HEK293 (cell line): ENCODE data around the gene ASIC4.

Experiments used
- BCL11A ChIP-seq: fragments of 450-650 bp; formaldehyde crosslinking; IDR thresholded peaks from 2 replicates; pipeline ENCODE4 v1.5.1; 2016; ENCODE audit warnings: low read depth, missing biosample characterization, missing genetic modification characterization
- EGR2 ChIP-seq: fragments of 450-650 bp; formaldehyde crosslinking; IDR thresholded peaks from 2 replicates; pipeline ENCODE4 v1.5.1; 2016; ENCODE audit warnings: low read depth, missing biosample characterization, missing genetic modification characterization
- FEZF1 ChIP-seq: fragments of 450-650 bp; formaldehyde crosslinking; IDR thresholded peaks from 2 replicates; pipeline ENCODE4 v1.5.1; 2016; ENCODE audit warnings: missing biosample characterization, missing genetic modification characterization
- GFI1B ChIP-seq: fragments of 450-650 bp; formaldehyde crosslinking; IDR thresholded peaks from 2 replicates; pipeline ENCODE4 v1.5.1; 2016; ENCODE audit warnings: missing biosample characterization, missing genetic modification characterization
- HOXA7 ChIP-seq: sonication (generic); formaldehyde crosslinking; IDR thresholded peaks from 2 replicates; pipeline ENCODE4 v1.8.1; 2022; ENCODE audit warnings: missing genetic modification reagents, borderline replicate concordance
- IKZF3 ChIP-seq: fragments of 450-650 bp; IDR thresholded peaks from 2 replicates; pipeline ENCODE4 v1.5.0; 2018; ENCODE audit warnings: missing biosample characterization, mild to moderate bottlenecking, missing genetic modification characterization, moderate library complexity
- KLF10 ChIP-seq: fragments of 450-650 bp; IDR thresholded peaks from 2 replicates; pipeline ENCODE4 v1.5.1; 2018; ENCODE audit warnings: missing biosample characterization, mild to moderate bottlenecking, missing genetic modification characterization
- KLF7 ChIP-seq: fragments of 450-650 bp; formaldehyde crosslinking; IDR thresholded peaks from 2 replicates; pipeline ENCODE4 v1.5.1; 2016; ENCODE audit warnings: missing biosample characterization, missing genetic modification characterization, borderline replicate concordance
- SP7 ChIP-seq: fragments of 450-650 bp; formaldehyde crosslinking; IDR thresholded peaks from 2 replicates; pipeline ENCODE4 v1.5.1; 2016; ENCODE audit warnings: missing biosample characterization, missing genetic modification characterization
- ZEB2 ChIP-seq: fragments of 450-650 bp; formaldehyde crosslinking; IDR thresholded peaks from 2 replicates; pipeline ENCODE4 v1.5.1; 2016; ENCODE audit warnings: missing biosample characterization, missing genetic modification characterization
- ZNF114 ChIP-seq: fragments of 450-650 bp; formaldehyde crosslinking; IDR thresholded peaks from 2 replicates; pipeline ENCODE4 v1.5.0; 2017; ENCODE audit warnings: missing biosample characterization, missing genetic modification characterization
- ZNF155 ChIP-seq: fragments of 450-650 bp; formaldehyde crosslinking; IDR thresholded peaks from 2 replicates; pipeline ENCODE4 v1.5.1; 2016; ENCODE audit warnings: missing biosample characterization, missing genetic modification characterization
- ZNF174 ChIP-seq: fragments of 450-650 bp; formaldehyde crosslinking; IDR thresholded peaks from 2 replicates; pipeline ENCODE4 v1.5.0; 2017; ENCODE audit warnings: missing biosample characterization, mild to moderate bottlenecking, missing genetic modification characterization
- ZNF239 ChIP-seq: fragments of 450-650 bp; formaldehyde crosslinking; IDR thresholded peaks from 2 replicates; pipeline ENCODE4 v1.5.1; 2016; ENCODE audit warnings: missing biosample characterization, missing genetic modification characterization
- ZNF292 ChIP-seq: fragments of 450-650 bp; formaldehyde crosslinking; IDR thresholded peaks from 2 replicates; pipeline ENCODE4 v1.5.1; 2016; ENCODE audit warnings: low read depth, missing biosample characterization, missing genetic modification characterization, borderline replicate concordance
- ZNF350 ChIP-seq: fragments of 450-650 bp; formaldehyde crosslinking; IDR thresholded peaks from 2 replicates; pipeline ENCODE4 v1.5.0; 2017; ENCODE audit warnings: missing biosample characterization, mild to moderate bottlenecking, missing genetic modification characterization
- ZNF366 ChIP-seq: fragments of 450-650 bp; formaldehyde crosslinking; conservative IDR thresholded peaks from 2 replicates; pipeline ENCODE4 v1.5.1; 2016; ENCODE audit warnings: missing biosample characterization, missing genetic modification characterization
- ZNF48 ChIP-seq: fragments of 450-650 bp; formaldehyde crosslinking; IDR thresholded peaks from 2 replicates; pipeline ENCODE4 v1.5.1; 2016; ENCODE audit warnings: missing biosample characterization, missing genetic modification characterization
- ZNF544 ChIP-seq: fragments of 450-650 bp; formaldehyde crosslinking; IDR thresholded peaks from 2 replicates; pipeline ENCODE4 v1.5.0; 2017; ENCODE audit warnings: missing biosample characterization, missing genetic modification characterization
- ZNF548 ChIP-seq: fragments of 450-650 bp; formaldehyde crosslinking; IDR thresholded peaks from 2 replicates; pipeline ENCODE4 v1.5.1; 2016; ENCODE audit warnings: missing biosample characterization, missing genetic modification characterization
- ZNF600 ChIP-seq: fragments of 450-650 bp; formaldehyde crosslinking; IDR thresholded peaks from 2 replicates; pipeline ENCODE4 v1.5.1; 2016; ENCODE audit warnings: missing biosample characterization, missing genetic modification characterization
- ZNF624 ChIP-seq: fragments of 450-650 bp; formaldehyde crosslinking; IDR thresholded peaks from 2 replicates; pipeline ENCODE4 v1.5.1; 2017; ENCODE audit warnings: missing biosample characterization, missing genetic modification characterization
- ZNF654 ChIP-seq: fragments of 450-650 bp; formaldehyde crosslinking; IDR thresholded peaks from 2 replicates; pipeline ENCODE4 v1.5.1; 2016; ENCODE audit warnings: low read depth, missing biosample characterization, missing genetic modification characterization
- TF ChIP-seq, protein P1 (sequence below): fragments of 450-650 bp; formaldehyde crosslinking; IDR thresholded peaks from 2 replicates; pipeline ENCODE4 v1.5.1; 2016; ENCODE audit warnings: missing biosample characterization, missing genetic modification characterization
- TF ChIP-seq, protein P2 (sequence below): sonication (generic); formaldehyde crosslinking; IDR thresholded peaks from 2 replicates; pipeline ENCODE4 v1.8.1; 2022; ENCODE audit warnings: mild to moderate bottlenecking, moderate library complexity, missing genetic modification reagents
- TF ChIP-seq, protein P3 (sequence below): fragments of 450-650 bp; formaldehyde crosslinking; IDR thresholded peaks from 2 replicates; pipeline ENCODE4 v1.5.1; 2016; ENCODE audit warnings: missing biosample characterization, missing genetic modification characterization
- TF ChIP-seq, protein P4 (sequence below): fragments of 450-650 bp; formaldehyde crosslinking; IDR thresholded peaks from 2 replicates; pipeline ENCODE4 v1.5.1; 2016; ENCODE audit warnings: missing biosample characterization, missing genetic modification characterization
- TF ChIP-seq, protein P5 (sequence below): fragments of 450-650 bp; formaldehyde crosslinking; IDR thresholded peaks from 2 replicates; pipeline ENCODE4 v1.5.1; 2017; ENCODE audit warnings: missing biosample characterization, missing genetic modification characterization
- TF ChIP-seq, protein P6 (sequence below): fragments of 450-650 bp; formaldehyde crosslinking; IDR thresholded peaks from 2 replicates; pipeline ENCODE4 v1.5.1; 2016; ENCODE audit warnings: missing biosample characterization, missing genetic modification characterization, low read depth
- TF ChIP-seq, protein P7 (sequence below): fragments of 450-650 bp; formaldehyde crosslinking; optimal IDR thresholded peaks from 2 replicates; pipeline ENCODE3; 2016; ENCODE audit warnings: missing biosample characterization, mild to moderate bottlenecking, missing genetic modification characterization

ASIC4 gene

DNA sequence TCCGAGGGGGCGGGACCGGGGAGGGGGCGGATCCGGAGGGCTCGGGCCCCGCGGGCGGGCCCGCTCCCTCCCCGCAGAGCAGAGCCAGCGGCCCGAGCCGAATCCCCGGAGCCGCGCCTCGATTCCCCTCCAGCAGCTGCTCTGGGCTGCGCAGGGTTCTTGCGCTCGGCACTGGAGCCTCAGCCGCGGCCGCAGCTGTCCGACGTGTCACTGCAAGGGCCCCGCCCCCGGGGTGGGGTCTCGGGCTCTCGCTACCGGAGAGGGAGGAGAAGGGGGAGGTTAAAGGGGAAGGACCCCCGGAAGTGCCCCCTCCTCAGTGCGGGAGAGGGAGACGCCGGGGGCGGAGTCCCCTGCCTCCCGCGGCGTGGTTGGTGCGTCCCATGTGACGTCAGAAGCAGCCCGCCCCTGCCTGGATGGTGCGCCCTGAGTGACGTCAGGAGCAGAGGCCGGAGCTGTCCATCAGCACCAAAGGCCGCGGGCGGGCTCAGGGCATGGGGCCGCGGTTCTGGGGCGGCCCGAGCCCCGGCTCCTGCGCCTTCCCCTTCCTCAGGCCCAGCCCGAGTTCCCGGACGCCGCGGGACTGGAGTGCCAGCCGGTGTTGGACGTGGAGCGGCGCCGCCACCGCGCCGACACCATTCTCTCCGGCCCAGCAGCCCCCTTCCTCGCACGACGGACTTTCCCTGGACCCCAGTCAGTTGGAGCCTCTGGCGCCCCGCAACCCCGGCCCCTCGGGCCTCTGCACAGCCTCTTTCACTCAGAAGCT, 29.5 kb downstream of the ASIC4 start, which contains the start of the genes CHPF and TMEM198 (continued):
- TF ChIP-seq ZNF600 (tag by site-specific recombination) (no peak), KLF10 (tag by site-specific recombination) (peak; percentile 80), IKZF3 (no peak), HOXA7 (CRISPR knock-in tag) (no peak), ZNF544 (no peak), ZNF239 (no peak), BCL11A (tag by site-specific recombination) (peak; percentile 77; the same call in 1 of the 2 replicates), ZNF48 (tag by site-specific recombination) (no peak), ZNF350 (tag by site-specific recombination) (no peak), ZNF114 (tag by site-specific recombination) (no peak), ZEB2 (tag by site-specific recombination) (peak; percentile 90; the same call in 1 of the 2 replicates), EGR2 (tag by site-specific recombination) (peak; percentile 26; the same call in 1 of the 2 replicates), GFI1B (tag by site-specific recombination) (no peak), ZNF548 (tag by site-specific recombination) (no peak), ZNF624 (tag by site-specific recombination) (no peak), ZNF174 (no peak), FEZF1 (no peak), ZNF654 (tag by site-specific recombination) (no peak), KLF7 (tag by site-specific recombination) (no peak), ZNF292 (tag by site-specific recombination) (no peak), ZNF366 (tag by site-specific recombination) (no peak; the same call in 1 of the 2 replicates), SP7 (tag by site-specific recombination) (0 out of 2 replicates have a peak, but pooled peaks have one; percentile 60), ZNF155 (tag by site-specific recombination) (no peak)
- TF ChIP-seq, protein P1, sequence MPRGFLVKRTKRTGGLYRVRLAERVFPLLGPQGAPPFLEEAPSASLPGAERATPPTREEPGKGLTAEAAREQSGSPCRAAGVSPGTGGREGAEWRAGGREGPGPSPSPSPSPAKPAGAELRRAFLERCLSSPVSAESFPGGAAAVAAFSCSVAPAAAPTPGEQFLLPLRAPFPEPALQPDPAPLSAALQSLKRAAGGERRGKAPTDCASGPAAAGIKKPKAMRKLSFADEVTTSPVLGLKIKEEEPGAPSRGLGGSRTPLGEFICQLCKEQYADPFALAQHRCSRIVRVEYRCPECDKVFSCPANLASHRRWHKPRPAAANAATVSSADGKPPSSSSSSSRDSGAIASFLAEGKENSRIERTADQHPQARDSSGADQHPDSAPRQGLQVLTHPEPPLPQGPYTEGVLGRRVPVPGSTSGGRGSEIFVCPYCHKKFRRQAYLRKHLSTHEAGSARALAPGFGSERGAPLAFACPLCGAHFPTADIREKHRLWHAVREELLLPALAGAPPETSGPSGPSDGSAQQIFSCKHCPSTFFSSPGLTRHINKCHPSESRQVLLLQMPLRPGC, result no peak
- TF ChIP-seq, protein P2, sequence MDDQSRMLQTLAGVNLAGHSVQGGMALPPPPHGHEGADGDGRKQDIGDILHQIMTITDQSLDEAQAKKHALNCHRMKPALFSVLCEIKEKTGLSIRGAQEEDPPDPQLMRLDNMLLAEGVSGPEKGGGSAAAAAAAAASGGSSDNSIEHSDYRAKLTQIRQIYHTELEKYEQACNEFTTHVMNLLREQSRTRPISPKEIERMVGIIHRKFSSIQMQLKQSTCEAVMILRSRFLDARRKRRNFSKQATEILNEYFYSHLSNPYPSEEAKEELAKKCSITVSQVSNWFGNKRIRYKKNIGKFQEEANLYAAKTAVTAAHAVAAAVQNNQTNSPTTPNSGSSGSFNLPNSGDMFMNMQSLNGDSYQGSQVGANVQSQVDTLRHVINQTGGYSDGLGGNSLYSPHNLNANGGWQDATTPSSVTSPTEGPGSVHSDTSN (CRISPR knock-in tag), result peak; percentile 75; the same call in 1 of the 2 replicates
- TF ChIP-seq, protein P3, sequence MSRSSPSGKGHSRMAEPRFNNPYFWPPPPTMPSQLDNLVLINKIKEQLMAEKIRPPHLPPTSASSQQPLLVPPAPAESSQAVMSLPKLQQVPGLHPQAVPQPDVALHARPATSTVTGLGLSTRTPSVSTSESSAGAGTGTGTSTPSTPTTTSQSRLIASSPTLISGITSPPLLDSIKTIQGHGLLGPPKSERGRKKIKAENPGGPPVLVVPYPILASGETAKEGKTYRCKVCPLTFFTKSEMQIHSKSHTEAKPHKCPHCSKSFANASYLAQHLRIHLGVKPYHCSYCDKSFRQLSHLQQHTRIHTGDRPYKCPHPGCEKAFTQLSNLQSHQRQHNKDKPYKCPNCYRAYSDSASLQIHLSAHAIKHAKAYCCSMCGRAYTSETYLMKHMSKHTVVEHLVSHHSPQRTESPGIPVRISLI (tag by site-specific recombination), result no peak
- TF ChIP-seq, protein P4, sequence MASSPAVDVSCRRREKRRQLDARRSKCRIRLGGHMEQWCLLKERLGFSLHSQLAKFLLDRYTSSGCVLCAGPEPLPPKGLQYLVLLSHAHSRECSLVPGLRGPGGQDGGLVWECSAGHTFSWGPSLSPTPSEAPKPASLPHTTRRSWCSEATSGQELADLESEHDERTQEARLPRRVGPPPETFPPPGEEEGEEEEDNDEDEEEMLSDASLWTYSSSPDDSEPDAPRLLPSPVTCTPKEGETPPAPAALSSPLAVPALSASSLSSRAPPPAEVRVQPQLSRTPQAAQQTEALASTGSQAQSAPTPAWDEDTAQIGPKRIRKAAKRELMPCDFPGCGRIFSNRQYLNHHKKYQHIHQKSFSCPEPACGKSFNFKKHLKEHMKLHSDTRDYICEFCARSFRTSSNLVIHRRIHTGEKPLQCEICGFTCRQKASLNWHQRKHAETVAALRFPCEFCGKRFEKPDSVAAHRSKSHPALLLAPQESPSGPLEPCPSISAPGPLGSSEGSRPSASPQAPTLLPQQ (tag by site-specific recombination), result peak; percentile 25; the same call in 1 of the 2 replicates
- TF ChIP-seq, protein P5, sequence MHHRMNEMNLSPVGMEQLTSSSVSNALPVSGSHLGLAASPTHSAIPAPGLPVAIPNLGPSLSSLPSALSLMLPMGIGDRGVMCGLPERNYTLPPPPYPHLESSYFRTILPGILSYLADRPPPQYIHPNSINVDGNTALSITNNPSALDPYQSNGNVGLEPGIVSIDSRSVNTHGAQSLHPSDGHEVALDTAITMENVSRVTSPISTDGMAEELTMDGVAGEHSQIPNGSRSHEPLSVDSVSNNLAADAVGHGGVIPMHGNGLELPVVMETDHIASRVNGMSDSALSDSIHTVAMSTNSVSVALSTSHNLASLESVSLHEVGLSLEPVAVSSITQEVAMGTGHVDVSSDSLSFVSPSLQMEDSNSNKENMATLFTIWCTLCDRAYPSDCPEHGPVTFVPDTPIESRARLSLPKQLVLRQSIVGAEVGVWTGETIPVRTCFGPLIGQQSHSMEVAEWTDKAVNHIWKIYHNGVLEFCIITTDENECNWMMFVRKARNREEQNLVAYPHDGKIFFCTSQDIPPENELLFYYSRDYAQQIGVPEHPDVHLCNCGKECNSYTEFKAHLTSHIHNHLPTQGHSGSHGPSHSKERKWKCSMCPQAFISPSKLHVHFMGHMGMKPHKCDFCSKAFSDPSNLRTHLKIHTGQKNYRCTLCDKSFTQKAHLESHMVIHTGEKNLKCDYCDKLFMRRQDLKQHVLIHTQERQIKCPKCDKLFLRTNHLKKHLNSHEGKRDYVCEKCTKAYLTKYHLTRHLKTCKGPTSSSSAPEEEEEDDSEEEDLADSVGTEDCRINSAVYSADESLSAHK (tag by site-specific recombination), result no peak
- TF ChIP-seq, protein P6, sequence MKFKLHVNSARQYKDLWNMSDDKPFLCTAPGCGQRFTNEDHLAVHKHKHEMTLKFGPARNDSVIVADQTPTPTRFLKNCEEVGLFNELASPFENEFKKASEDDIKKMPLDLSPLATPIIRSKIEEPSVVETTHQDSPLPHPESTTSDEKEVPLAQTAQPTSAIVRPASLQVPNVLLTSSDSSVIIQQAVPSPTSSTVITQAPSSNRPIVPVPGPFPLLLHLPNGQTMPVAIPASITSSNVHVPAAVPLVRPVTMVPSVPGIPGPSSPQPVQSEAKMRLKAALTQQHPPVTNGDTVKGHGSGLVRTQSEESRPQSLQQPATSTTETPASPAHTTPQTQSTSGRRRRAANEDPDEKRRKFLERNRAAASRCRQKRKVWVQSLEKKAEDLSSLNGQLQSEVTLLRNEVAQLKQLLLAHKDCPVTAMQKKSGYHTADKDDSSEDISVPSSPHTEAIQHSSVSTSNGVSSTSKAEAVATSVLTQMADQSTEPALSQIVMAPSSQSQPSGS (tag by site-specific recombination), result peak; percentile 98
- TF ChIP-seq, protein P7, sequence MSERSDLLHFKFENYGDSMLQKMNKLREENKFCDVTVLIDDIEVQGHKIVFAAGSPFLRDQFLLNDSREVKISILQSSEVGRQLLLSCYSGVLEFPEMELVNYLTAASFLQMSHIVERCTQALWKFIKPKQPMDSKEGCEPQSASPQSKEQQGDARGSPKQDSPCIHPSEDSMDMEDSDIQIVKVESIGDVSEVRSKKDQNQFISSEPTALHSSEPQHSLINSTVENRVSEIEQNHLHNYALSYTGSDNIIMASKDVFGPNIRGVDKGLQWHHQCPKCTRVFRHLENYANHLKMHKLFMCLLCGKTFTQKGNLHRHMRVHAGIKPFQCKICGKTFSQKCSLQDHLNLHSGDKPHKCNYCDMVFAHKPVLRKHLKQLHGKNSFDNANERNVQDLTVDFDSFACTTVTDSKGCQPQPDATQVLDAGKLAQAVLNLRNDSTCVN (tag by site-specific recombination), result peak; percentile 77
